Islet precursor cell (in vitro differentiated cells): ENCODE results near the gene SP5.

Source experiments
- DNase-seq: peaks from one replicate; pipeline ENCODE4 v3.0.0-alpha.2; 2018

The SP5 gene

GRCh38 chr2:170711774-170712652 lies 3.1 kb upstream of the SP5 start:
- peak; percentile 77 for DNase-seq

GRCh38 chr2:170712653-170713542 lies 2.2 kb upstream of the SP5 start:
- DNase-seq, result no peak

GRCh38 chr2:170713543-170714380 lies 1.4 kb upstream of the SP5 start:
- no peak for DNase-seq

GRCh38 chr2:170714381-170715061 lies 616 bp upstream of the SP5 start:
- peak; percentile 70 for DNase-seq

GRCh38 chr2:170715932-170716777 lies 1.0 kb downstream of the SP5 start:
- DNase-seq, result no peak

- peak; percentile 91 for DNase-seq
Measured at GRCh38 chr2:170716851-170717598, 1.9 kb downstream of the SP5 start.

GRCh38 chr2:170717599-170717963 lies 2.4 kb downstream of the SP5 start:
- no peak for DNase-seq

- no peak for DNase-seq
Measured at GRCh38 chr2:170717991-170718589, 3.0 kb downstream of the SP5 start.

GRCh38 chr2:170719810-170720209 lies 4.7 kb downstream of the SP5 start:
- DNase-seq, result no peak

- DNase-seq, result no peak
Measured at GRCh38 chr2:170721678-170722077, 6.5 kb downstream of the SP5 start.

- no peak for DNase-seq
Measured at GRCh38 chr2:170722301-170722700, 7.2 kb downstream of the SP5 start.

- DNase-seq, result peak; percentile 60
Measured at GRCh38 chr2:170723446-170723958, 8.4 kb downstream of the SP5 start.

GRCh38 chr2:170733798-170734600 lies 18.9 kb downstream of the SP5 start:
- peak; percentile 51 for DNase-seq

GRCh38 chr2:170734601-170735000 lies 19.5 kb downstream of the SP5 start:
- peak; percentile 47 for DNase-seq

- DNase-seq, result no peak
Measured at GRCh38 chr2:170736628-170737027, 21.5 kb downstream of the SP5 start.

GRCh38 chr2:170737406-170737805 lies 22.3 kb downstream of the SP5 start:
- DNase-seq, result no peak

- DNase-seq, result no peak
Measured at GRCh38 chr2:170737821-170738220, 22.7 kb downstream of the SP5 start.

GRCh38 chr2:170739048-170739447 lies 23.9 kb downstream of the SP5 start:
- DNase-seq, result no peak

- DNase-seq, result no peak
Measured at GRCh38 chr2:170739507-170740046, 24.4 kb downstream of the SP5 start.
